SIG-M5 treated with dmso at 0.1 percent for 504 hours (cell line): ENCODE measurements around the gene GPR157.

Source experiments
- DNase-seq: peaks from one replicate; lab custom pipeline; 2025; ENCODE audit not compliant: unreplicated experiment; lab: John Stamatoyannopoulos, UW

GPR157 gene

GRCh38 chr1:9066945-9067807 lies 61.7 kb downstream of the GPR157 start:
- peak; percentile 70 for DNase-seq

- no peak for DNase-seq
These were observed 63.6 kb downstream of the GPR157 start for GRCh38 chr1:9065213-9065751.

- no peak for DNase-seq
These were observed 66.1 kb downstream of the GPR157 start for GRCh38 chr1:9062846-9063245.

- no peak for DNase-seq
These were observed 66.9 kb downstream of the GPR157 start for GRCh38 chr1:9062021-9062471.

GRCh38 chr1:9061252-9061960 lies 67.5 kb downstream of the GPR157 start:
- DNase-seq, result no peak

- no peak for DNase-seq
These were observed 68.8 kb downstream of the GPR157 start for GRCh38 chr1:9059891-9060744.

- no peak for DNase-seq
These were observed 70.4 kb downstream of the GPR157 start for GRCh38 chr1:9058465-9058864.

- DNase-seq, result no peak
These were observed 71.1 kb downstream of the GPR157 start for GRCh38 chr1:9057851-9058250.

- no peak for DNase-seq
These were observed 76.4 kb downstream of the GPR157 start for GRCh38 chr1:9052272-9053049.

GRCh38 chr1:9051379-9051778 lies 77.5 kb downstream of the GPR157 start:
- DNase-seq, result no peak

GRCh38 chr1:9050803-9051202 lies 78.1 kb downstream of the GPR157 start:
- no peak for DNase-seq
